ELR (cell line): ENCODE results near the gene CACNA1D.

Experiments used
- DNase-seq: peaks from one replicate; pipeline ENCODE4 v3.0.0-alpha.2; 2015; ENCODE audit warnings: low read depth

The CACNA1D gene

DNA sequence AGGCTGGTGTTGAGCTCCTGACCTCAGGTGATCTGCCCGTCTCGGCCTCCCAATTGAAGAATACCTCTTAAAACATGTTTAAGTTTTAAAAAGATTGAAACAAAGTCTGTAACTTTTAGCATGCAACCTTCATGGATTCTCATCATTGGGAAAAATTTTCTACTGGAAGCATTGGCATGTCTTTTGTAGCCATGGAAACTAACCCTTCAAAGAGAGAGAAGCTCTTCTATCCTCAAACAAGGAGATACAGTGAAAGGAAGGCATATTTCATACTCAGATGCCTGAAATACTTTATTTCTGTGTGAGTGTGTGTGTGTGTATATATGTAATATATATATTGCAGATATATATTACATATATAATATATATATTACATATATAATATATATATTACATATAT, 196.9 kb downstream of the CACNA1D start:
- no peak for DNase-seq

DNA sequence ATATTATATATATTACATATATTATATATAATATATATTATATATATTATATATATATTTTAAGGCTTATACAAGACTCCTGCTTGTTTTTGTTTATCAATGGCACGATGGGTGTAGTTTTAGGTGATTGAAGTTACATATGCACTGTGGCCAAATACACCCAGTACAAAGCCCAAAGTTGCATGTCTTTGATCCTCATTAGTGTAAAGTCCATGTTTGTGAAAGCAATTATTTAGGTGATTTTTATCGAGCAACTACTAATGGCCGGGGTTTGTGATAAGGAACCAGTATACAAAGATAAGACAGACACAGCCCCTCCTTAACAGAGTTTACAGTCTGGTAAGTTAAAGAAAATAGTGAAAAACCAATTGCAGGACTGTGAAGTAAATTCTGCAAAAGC, 197.5 kb downstream of the CACNA1D start:
- DNase-seq: no peak

DNA sequence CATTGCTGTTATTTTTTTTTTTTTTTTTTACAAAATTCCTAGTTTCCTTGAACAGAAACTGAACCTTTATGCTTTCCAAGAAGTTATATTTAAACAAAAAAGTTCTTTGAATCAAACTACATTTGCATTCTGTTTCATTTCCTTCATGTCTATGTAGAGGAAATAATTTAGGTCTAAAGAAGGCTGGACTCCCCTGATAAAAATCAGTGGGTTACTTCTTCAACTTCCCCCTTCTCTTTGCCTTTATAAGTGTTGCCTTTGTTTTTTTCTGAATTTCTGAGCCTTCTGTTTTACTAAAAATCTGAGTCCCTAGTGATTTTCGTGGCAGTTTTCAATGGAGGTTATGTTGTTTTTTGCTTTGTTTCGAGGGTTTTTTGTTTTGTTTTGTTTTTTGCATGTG, 199.0 kb downstream of the CACNA1D start:
- no peak for DNase-seq

DNA sequence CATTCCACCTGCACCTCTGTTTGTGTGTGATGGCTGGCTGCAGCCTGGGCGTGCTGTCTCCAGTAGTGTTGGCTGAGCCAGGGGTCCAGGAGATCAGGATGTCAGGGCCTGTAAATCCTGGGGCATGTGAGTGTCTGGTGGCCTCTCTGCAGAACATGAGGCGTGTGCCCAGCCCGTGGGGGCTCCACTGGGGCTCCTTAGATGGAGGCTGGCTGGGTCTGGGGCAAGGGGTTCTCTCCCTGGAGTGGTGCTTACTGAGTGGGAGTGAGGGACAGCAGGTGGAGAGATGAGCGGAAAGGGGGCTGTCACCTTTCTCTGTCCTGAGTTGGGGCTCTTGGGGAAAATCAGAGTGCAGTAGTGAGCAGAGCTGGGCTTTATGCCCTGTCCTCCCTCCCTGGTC, 199.6 kb downstream of the CACNA1D start:
- DNase-seq: no peak

DNA sequence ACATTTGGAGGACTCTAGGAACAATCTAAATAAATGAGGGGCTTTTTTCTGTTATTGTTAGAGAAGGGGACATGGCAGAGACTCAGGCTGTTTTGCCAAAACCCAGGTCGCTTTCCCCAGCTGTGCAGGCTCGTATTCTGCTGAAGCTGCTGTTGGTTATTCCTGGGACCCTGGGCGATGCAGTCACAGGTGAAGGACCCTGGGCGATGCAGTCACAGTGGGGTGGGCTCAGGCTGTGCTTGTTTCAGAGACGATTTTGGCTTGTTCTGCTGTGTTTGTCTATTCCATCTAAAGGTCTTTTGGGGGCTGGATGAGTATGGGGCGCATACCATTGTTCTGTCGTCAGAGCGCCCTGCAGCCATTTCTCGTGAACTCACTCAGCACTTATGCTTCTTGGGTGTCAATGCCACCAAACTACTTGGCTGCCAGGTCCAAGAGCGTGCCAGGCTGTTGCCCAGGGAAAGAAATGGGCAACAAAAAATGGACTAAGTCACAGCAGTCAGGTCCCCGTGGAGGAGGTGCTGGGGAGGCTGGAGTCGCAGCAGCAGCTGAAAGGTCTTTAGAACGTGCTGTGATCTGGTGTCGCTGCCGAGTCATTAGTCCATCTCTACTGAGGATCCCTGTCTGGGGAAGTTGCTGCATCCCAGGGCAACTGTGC, 200.4 kb downstream of the CACNA1D start:
- no peak for DNase-seq

DNA sequence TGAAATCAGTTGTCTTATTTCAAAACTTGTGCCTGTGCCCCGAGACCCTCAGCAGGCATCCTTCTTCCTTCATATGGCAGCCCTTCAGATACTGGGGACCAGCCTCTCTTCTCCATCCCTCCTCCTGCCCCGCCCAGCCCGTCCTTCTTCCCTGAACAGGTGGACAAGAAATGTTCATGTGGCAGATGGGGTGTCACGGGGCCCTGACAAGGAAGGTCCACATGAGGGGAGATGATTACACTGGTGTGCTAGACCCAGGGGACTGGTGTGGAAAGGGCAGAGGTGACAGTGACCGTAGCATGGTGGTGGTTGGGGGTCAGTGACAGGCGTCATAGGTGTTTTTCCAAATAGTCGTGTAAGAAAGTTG, 200.9 kb downstream of the CACNA1D start:
- no peak for DNase-seq

DNA sequence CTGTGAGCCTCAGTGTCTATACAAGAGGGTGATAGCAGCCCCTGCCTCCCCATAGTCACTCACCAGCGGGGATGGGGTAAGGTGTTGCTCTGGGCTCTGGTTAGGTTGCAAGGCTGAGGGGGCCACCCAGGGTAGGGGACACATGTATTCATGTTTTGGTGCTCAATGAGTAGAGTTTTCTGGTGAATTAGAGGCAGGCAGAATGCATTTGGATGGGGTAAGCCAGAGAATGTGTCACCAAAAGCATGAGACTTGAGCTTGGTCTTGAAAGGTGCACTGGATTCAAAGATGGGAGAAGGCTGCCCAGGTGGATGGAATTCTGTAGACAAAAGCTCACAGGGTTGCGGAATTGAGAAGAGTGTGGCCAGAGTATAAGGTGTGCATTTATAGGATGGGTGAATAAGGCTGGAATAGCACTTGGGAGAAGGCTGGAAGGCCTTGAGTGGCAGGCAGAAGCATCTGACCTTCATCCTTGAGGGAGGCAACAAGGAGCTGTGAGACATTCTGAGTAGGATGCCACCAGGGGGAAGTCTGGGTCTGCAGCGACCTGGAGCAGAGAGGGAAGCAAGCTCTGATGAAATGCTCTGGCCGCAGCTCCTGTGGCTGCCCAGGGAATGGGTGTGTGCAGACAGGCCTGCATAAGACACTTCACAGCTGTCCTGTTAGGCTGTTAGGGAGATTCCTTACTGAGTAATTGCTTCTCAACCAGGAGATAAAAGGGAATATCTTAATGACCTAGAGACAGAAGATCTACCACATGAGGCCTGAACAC, 202.2 kb downstream of the CACNA1D start:
- no peak for DNase-seq

DNA sequence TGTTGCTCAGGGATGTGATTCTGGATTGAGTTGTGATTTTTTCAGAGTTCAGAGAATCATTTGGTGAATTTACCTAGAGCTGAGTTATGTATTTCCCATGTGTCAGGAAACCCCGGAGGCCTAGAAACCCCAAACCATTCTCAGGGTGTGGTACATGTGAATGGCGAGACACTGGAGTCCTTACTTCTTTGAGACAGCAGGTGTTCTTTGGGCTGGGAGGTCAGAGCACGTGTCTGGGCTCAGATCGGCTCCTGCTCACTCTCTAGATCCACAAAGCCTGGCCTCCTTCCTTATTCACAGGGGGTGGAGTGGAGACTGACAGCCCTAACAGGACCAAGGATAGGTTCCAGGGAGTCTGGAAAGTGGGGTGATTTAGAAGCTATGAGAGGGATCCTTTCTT, 206.0 kb downstream of the CACNA1D start:
- DNase-seq: no peak

DNA sequence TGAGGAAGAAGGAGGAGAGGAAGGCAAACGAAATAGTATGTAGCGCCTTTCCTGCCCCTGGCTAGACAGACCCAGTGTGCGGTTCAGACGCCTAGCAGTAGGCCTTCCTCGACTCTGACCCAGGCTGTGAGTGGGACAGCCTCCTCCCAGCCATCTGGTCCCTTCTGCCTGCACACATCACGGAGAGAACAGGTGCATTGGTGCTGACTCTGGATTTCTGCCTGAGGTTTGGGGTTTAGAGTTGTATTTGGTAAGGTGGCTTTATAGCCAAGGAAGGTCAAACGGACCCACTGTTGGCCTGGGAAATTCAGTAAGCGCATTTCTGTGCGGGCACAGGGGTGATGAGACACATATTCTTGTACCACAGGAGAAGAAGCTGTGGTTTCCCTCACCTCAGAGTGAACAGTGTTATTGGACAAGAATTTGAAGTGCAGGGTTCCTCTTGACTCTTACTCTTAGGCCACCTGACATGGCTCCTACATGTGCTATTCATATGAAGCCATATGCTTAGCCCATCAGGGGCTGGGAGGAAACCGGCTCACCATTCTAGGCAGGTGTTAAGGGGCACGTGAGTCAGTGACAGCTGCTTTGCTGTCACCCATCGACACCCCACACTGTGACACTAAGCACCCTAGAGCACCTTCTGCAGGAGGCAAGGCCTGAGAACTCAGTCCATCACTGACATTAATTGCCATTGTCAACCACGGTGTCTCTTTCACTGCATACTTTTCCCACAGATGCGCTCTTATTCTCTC, 208.5 kb downstream of the CACNA1D start:
- DNase-seq: no peak

DNA sequence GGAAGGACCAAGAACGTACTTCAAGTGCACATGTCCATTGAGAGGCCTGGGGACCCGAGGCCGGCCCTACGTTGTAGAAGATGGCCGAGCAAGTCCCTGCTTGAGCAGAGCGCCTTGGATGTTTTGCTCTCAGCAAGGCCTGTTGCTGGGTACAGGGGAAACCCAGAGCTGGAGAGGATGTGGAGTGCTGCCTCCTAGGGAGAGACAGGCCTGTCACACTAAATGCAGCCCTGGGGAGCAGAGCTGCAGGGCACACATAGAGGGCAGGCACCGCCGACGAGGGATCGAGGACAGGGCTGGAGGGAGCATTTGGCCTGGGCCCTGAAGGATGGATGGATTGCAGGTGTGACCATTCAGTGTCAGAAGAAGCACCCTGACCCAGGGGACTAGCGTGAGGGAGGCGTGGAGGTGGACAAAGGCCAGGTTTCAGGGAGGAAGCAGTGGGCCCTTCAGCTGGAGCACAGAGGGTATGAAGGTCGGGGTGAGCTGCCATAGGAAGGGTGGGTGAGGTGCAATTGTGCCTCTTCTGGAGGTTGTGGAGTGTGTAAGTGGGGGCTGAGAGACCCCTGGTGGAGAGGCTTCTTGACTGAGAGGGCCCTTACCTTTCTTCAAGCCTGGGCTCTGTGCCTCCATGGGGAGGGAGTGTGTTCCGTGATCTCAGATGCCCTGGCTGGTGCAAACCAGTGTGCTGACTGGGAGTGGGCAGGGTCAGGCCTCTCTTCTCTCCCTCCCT, 209.4 kb downstream of the CACNA1D start:
- no peak for DNase-seq

DNA sequence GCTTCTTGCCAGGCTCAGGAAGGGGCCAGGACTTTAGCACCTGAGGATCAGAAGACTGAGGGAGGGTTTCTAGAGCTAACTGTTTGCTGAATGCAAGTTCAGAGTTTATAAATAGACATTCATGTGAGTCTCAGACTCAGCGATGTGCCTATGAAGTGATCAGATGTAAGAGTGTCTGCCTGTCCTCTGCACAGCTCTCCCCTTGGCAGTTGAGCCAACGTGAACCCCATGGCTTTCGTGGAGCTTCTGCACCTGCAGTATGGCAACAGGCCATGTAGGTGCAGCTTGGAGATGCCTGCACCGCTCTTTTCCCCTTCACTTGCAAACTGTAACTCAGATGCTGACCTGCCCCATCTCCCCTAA, 209.9 kb downstream of the CACNA1D start:
- DNase-seq: no peak

DNA sequence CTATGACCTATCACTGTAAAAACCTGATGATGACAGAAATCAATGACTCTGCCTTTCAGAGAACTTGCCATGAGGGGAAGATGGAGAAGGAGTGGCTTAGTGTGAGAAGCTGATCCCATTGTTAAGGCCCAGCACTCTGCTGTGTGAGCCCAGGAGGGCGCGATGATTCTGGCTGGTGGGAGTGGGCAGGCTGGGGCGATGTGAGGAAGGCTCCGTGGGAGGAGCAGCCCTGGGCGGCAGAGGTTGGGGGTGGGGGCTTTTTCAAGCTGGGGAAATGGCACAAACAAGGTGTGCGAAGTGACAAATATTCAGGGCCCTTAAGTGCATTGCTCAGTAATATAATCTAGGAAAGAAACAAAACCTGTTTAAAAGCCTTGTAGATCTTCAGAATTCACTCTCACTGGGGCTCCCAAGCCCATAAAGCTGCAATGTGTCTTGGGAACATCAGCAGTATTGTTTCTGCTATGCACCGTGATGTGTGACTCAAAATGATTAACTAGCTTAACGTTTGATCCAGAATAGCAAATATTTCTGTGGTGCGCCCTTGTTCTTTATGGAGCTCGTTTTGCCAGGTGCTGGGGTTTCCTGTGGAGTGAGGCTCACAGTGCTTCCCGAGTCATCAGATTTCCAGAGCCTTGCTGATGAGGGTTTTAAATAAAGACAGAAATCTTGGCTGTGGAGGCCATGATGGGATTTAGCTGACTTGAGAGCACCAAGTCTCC, 210.8 kb downstream of the CACNA1D start:
- DNase-seq: no peak

DNA sequence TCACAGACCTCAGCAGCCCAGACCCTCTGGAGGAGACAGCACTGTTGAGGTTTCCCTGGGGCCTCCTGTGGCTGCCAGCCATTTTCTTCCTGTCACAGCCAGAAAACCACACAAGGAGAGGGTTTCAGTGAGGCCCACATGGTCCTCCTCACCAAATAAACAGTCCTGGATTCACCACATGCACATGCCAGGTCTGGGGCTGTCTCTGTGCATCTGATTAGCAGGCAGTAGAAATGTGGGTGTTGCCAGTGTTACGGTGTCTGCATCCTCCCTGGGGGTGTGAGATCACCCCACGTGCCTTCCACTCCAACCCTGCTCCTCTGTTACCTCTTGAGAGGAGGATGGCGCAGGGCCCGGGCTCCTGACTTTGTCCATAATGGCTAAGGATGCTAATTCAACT, 211.4 kb downstream of the CACNA1D start:
- DNase-seq: no peak

DNA sequence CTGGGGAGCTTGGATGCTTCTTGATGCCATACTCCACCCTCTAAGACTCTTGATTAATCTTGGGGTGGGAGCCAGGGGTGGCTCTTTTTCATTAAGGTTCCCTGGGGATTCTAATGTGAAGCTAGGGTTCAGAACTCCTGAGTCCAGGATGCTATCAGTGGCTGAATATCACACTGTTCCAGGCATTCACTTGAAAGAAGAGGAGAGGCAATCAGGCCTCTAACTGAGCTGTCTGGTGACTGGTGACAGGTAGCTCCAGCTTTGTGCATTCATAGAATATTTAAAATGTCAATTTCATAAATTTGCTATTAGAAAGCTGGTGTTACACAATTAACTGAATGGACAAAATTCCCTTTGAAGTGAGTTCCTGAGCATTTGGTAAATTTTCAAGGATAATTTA, 212.8 kb downstream of the CACNA1D start:
- DNase-seq: no peak

DNA sequence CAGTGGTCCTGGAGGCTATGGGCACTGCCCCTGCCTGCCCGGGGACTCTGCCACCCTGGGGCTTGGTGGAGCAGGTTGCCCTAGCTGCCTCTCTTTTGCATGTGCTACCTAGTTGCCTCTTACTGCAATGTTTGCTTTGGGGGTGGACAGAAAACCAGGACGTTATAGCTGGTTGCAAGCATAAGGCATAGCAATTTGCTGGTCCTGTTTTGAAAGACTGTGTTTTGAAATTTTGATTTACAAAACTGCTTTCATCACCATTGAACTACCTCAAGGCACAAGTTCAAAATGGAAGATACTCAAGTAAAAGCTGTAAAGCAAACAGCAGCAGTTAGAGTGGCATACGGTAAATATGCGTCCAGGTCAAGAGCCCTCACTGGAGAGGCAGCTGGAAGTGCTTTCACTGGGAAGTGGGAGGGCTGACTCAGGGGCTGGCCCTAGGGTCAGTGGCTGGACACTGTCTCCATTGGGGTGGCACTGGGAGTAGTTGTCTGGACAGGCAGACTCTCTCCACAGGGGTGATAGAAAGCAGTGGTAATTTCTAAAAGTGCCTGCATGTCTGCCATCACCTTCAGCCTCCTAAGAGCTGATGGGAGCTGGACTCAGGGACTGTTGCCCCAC, 213.7 kb downstream of the CACNA1D start:
- DNase-seq: no peak

DNA sequence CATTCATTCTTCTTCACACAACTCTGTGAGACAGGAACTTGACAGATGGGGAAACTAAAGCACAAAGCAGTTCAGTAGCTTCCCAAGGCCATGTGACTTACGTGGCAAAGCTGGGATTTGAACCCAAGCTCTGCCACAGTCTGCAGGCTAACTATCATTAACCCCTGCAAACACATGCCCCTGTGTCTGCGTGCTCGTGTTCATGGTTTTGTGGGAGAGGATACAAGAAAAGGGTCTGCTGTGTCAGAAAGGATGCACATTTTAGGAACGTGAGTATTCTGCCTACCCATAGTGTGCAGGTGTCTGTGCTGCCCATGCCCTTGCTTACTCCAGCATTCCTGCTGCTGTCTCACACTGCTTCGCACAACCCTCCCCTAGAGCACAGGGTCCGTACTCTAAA, 214.8 kb downstream of the CACNA1D start:
- no peak for DNase-seq

DNA sequence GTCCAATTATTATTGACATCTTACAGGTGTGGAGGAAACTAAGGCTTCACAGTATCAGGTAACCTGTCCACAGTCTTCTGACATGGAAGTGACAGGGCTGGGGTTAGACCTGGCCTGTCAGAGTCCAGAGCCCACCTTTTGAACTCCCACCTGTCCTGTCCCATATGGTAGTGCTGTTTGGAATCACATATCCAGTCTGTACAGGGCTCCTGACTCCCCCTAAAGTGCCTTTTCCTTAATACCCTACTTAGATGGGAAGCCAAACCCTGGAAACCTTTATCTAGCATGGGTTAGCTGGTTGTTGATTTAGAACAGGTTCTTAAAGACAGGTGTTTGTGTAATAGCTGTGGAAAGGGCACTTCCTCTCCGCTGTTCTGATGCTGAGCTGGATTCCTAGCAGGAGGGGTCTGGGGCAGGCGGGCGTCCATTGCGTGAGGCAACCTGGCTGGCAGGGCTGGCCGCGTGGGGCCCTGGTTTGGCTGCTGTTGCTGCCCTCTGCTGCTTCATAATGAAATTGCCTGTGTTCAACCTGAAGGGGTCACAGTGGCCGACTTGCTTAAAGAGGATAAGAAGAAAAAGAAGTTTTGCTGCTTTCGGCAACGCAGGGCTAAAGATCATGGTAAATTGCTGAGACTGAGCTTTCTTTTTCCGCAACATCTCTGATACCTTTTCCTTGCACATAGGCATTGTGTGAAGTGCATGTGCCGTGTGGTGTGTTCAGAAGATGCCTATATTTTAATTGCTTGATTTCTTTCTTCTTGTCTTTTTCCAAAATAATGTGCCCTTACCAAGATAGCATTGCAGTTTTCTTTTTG, 215.7 kb downstream of the CACNA1D start:
- DNase-seq: peak; percentile 70

DNA sequence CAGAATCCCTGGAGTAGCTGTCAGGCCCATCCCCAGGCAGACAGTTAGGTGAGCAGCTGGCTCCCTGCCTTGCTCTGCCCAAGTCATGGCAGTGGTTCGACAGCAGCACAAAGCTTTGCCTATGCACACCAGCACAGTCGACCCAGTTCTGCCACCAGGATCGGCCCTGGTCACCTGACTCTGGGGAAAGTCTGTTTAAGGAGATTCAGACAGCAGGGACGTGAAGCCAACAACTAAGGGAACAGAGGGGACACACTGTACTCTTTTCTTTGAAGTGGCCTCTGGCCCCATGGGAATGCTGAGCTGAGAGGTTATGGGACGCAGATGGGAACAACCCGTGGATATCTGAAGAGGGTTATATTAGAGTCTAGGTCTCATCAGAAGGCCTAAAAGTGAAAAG, 217.0 kb downstream of the CACNA1D start:
- no peak for DNase-seq

DNA sequence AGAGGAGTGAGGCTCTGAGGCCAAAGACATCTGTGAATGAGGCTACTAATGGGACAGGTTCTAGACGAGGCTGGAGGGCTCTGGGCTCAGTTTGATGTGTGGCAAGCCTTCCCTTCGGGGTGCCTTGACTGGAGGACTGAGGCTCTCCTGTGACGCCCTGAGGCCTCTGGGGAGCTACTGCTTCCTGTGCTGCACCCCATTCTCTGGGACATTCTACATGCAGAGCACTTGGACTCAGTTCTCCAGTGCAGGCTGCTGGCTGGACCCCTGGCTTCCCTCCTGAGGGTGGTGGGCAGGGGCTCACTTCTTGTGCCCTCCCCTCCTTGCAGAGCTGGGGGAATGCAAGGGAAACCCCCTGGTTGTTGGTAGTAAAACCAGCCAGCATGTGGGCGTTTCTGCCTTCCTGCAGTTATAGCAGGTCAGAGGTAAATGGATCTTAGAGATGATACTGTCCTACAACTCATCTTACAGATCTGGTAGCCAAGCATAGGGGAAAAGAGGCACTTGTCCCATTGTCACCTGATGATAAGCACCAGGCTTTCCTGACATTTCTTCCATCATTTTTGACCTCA, 218.5 kb downstream of the CACNA1D start:
- DNase-seq: no peak

DNA sequence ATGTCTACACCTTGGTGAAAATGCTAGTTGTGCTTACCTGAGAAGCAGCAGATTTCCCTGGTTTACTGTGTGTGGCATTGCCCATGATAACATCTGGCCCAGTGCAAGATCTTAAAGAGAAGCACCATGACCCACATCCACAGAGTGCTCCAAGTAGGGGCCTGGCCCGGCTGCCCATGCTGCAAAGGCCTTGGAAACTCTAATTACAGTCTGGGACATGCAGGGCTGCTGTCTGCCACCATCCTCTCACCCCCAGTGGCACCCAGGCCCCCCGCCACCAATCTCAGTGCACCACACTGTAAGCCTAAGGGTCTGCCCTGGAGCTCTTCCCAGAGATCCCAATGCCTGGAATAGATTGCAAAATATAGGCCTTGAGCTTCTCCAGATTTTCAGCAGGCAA, 219.2 kb downstream of the CACNA1D start:
- DNase-seq: no peak
